Activated effector memory CD4-positive, alpha-beta T cell treated with Interleukin-2 at 50 U/mL for 16 hours (primary cell): ENCODE data around the gene GAB2.

Experiments
- DNase-seq: peaks from one replicate; pipeline ENCODE4 v3.0.0-alpha.2; 2020

Gene GAB2

GRCh38 chr11:78217650-78218541 is 199.7 kb downstream of the GAB2 start:
- DNase-seq, result no peak

DNA sequence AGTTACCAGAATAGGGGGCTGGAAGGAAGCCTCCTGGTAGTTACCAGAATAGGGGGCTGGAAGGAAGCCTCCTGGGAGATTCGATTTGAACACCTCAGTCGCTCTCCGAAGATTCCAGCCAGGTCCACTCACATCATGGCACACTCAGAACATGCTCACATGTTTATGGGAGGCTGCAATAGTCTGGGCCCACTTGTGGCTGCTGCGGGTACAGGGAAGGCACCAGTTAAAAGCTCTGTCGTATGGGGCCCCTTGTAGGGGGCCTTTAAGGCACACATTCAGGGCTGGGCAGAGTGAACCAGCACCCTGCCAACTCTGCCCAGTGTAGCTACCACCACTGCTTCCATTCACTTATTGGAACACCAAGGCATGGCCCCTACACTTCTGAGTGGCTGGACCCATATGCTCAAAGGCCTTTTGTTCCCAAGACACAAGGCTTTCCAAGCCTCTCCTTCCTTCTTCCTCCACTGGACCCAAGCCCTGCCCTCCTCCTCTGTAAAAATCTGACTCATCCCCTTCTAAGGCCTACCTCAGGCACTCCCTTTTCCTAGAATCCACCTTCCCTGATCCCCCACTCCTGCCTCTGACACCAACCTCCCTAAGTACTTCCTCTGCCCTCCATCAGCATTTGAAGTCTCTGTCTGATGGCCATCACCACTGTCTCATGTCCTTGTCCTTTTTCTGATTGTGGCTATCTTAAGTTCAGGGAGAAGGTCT is 200.9 kb downstream of the GAB2 start:
- DNase-seq, result no peak

- no peak for DNase-seq
Measured at GRCh38 chr11:78216021-78216420, 201.6 kb downstream of the GAB2 start.

DNA sequence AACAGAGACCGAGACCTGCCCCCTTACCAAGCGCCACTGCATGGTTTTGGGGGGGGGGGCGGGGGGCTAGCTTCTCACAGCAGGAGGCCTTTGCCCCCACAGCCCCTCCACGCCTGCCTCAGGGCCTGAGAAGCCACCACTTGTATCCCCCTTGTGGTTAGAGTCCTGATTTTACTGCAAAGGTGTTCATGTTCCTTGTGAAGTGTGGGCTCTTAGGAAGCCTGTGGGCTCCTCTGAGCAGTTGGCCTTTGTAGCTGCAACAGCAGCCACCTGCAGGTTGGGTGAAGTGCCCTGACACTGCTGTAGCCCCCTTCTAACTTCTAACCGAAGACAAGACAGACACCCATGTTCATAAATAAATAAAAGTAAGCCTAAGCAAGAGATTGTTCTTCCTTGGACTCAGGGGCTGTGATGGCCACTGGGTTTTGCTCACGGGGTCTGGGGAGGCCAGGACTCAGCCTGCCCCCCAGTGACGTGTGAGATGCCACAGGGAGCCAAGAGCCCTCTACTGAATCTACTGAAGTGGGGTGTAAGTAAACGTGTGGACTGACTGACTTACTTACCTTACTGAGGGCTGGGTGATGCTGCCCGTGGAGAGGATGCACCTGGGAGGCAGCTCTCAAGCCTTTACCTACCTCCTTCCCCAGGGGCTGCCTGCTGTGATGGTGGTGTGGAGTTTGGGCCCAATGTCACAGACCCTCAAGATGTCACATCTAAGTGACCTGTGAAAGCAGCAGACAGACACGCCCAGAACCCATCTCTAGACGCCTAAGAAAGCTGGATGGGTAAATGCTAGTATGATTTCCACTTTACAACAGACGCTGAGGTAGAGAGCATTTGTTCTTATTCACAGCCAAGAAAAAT is 203.1 kb downstream of the GAB2 start:
- no peak for DNase-seq

DNA sequence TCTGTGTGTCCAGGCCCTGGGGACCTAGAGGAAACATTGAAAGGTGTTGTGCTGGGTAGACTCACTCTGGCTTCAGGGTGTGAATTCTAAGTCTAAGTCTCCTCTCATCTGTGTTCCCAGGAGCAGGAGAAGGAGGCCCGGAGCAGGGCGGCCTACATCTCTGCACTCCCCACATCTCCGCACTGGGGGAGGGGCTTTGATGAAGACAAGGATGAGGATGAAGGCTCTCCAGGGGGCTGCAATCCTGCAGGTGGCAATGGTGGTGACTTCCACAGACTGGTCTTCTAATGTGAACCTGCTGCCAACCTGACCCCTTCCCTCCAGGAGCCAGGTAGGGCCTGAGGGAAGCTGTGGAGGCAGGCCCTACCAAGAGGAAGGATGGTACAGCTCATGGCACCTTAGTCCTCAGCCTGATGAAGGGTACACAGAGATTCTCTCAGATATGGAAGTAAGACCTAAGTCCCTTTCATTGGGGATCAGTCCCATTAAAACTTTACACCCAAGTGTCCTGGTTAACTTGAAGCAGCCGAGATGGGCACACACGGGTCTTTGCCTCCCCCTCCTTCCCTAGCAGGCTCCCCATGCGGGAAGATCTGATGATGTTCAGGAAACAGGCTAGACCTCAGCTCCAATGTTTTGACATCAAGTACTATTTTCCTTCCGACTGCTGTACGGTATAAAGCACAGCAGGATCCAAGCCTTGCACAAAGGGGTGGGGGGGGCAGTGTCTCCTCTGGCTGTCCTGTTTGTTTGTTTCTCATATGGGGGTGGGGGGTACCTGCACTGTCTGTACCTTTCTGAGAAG is 203.9 kb downstream of the GAB2 start:
- DNase-seq, result no peak

GRCh38 chr11:78212586-78213371 is 204.8 kb downstream of the GAB2 start:
- DNase-seq, result no peak

DNA sequence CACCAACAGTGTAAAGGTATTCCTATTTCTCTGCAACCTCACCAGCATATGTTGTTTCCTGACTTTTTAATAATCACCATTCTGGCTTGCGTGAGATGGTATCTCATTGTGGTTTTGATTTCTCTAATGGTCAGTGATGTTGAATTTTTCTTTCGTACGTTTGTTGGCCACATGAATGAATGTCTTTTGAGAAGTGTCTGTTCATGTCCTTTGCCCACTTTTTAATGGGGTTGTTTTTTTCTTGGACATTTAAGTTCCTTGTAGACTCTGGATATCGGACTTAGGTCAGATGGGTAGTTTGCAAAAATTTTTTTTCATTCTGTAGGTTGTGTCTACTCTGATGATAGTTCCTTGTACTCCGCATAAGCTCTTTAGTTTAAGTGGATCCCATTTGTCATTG is 206.1 kb downstream of the GAB2 start:
- no peak for DNase-seq

DNA sequence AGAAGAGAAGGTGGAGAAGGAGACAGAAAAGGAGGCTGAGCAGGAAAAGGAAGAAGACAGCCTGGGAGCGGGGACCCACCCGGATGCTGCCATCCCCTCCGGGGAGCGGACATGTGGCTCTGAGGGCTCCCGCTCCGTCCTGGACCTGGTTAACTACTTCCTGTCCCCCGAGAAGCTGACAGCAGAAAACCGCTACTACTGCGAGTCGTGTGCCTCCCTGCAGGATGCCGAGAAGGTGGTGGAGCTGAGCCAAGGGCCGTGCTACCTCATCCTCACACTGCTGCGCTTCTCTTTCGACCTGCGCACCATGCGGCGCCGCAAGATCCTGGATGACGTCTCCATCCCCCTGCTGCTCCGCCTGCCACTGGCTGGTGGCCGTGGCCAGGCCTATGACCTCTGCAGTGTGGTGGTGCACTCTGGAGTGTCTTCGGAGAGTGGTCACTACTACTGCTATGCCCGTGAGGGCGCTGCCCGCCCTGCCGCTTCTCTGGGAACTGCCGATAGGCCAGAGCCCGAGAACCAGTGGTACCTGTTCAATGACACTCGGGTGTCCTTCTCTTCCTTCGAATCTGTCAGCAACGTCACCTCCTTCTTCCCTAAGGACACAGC is 207.5 kb downstream of the GAB2 start:
- DNase-seq, result no peak

GRCh38 chr11:78209478-78209877 is 208.1 kb downstream of the GAB2 start:
- DNase-seq, result no peak

DNA sequence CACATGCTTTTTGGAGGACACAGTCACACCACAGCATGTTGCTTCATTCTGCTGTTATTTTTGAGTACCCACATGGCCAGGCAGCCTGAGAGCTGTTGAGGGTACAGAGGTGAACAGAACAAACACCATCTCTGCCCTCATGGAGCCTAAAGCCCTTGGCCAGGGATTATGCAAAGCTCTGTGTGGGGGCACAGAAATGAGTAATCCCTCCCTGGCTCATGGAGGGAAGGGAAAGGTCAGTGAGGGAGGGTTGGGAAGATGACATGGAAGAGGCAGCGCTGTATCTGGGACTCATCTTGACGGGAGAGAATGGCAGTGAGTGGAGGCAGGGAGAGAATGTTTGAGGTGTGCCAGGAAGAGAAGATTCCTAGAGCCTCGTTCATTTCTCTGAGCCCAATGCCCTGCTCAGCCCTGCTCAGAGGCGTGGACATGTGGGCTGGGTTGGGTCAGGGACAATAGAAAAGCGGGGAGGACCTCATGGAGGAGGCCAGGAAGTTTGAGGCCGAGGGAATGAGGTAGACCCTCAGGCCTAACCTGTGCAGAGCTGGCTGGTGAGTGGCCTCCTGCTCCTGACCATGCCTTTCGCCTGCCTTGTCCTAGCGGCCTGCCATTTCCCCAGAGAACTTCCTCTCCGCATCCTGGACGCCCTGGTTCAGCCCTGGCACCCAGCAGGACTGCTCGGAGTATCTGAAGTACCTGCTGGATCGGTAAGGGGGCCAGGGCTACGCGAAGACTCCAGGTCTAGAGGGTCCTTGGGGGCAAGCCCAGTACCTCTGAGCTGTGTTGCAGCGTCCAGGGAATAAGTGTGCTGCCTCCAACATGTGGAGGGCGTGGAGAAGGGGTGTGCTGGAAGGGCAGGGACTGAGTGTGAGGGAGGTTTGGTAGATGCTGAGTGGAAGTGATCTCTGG is 209.1 kb downstream of the GAB2 start:
- DNase-seq, result no peak

- DNase-seq, result no peak
Measured at GRCh38 chr11:78207532-78208256, 209.9 kb downstream of the GAB2 start.

GRCh38 chr11:78205691-78206090 is 211.9 kb downstream of the GAB2 start:
- DNase-seq, result no peak

DNA sequence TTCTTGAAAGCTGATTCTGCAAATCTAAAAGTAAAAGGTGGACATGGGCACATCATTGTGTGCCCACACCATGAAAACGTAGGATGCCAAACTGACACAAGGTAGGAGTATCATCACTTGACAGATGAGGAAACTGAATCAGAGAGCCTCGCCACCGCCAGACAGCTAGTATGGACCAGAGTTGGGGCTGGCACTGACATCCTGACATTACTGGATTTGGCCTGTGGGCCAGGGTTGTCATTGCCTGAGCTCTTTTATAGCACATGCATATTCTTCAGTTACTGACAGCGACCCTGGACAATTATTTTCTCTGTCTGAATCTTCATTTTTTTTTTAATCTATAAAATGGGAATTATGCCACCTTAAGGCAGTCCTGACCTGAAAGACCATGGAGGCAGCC is 212.4 kb downstream of the GAB2 start:
- no peak for DNase-seq

- peak; percentile 44 for DNase-seq
Measured at GRCh38 chr11:78203184-78203583, 214.4 kb downstream of the GAB2 start.

DNA sequence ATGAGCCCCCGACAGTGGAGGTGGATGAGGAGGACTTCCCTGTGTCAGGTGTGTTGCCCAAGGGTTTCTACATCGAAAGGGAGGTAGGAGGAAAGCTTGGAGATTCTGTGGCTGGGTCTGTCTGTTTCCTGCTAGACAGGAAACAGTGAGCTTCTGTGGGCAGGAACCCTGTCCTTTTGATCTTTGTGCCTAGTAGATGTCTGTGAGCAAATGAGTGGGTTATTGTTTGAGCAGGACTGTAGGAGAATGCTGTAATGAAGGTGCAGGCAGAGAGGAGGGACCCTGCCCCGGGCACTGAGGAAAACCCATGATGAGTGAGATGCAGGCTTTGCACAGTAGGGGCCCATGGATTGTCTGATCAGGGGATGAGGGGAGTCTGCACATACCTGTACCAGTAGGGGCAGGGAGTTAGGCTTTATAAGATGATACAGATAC is 214.9 kb downstream of the GAB2 start:
- DNase-seq, result peak; percentile 46

GRCh38 chr11:78201096-78201818 is 216.4 kb downstream of the GAB2 start:
- no peak for DNase-seq

DNA sequence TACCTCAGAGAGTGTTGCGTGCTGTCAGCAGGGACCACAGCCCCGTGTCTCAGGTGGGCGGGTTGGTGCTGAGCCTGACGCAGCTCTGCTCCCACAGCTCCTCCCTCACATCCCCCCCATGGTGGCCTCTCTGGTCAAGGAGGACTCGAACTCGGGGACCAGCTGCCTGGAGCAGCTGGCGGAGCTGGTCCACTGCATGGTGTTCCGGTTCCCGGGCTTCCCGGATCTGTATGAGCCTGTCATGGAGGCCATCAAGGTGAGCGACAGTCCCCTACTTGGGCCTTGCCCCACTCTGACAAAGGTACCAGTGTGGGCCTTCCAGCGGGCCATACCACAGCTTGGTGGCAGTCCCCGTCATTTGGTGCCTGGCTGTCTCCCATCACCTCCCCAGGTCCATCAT is 217.1 kb downstream of the GAB2 start:
- DNase-seq, result no peak

- DNase-seq, result no peak
Measured at GRCh38 chr11:78200061-78200460, 217.6 kb downstream of the GAB2 start.

DNA sequence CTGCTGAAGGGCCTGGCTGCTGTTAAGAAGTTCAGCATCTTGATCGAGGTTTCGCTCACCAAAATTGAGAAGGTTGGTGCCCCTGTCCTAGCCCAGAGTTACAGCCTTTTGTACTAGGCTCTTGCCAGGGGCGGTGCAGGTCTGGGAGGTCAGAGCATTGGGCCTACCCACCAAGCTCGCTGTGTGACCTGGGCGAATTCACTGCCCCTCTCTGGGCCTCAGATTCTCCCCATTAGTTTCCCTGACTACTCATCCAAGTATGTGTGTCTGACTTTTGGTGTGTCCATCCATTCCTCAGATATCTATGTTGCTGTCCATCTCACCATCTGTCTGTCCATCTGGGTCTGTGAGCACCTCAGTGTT is 218.0 kb downstream of the GAB2 start:
- DNase-seq, result no peak
